ENCODE results near the gene RBM4.

Gene RBM4

GRCh38 chr11:66641834-66642233 is 3.3 kb downstream of the RBM4 start:
- Mint-ChIP-seq H3K27ac (ENCODE audit: low read depth) (peak overlapping the region; percentile 75), H3K9me3 (no peaks in the 10 kb centered on the region), H3K4me3 (peak overlapping the region; percentile 99), H3K27me3 (no peaks in the 10 kb centered on the region), H3K4me1 (peaks cover 87% of the 10 kb centered on the region), H3K36me3 (ENCODE audit: insufficient read depth) (peaks cover 90% of the 10 kb centered on the region)
- DNase-seq (ENCODE audit: low spot score in 2 of 2) (no peak), ATAC-seq (replicated peaks; ENCODE audit: extremely low read depth, poor library complexity, severe bottlenecking) (no peak)

GRCh38 chr11:66643745-66644437 is 5.4 kb downstream of the RBM4 start:
- H3K27me3 Mint-ChIP-seq, result no peaks in the 10 kb centered on the region
- peaks cover 91% of the 10 kb centered on the region for H3K4me1 Mint-ChIP-seq
- no peak for DNase-seq (ENCODE audit: low spot score in 2 of 2)
- H3K27ac Mint-ChIP-seq (ENCODE audit: low read depth), result peak overlapping the region; percentile 75
- H3K4me3 Mint-ChIP-seq, result peak overlapping the region; percentile 99
- no peak for ATAC-seq (replicated peaks; ENCODE audit: extremely low read depth, poor library complexity, severe bottlenecking)
- H3K36me3 Mint-ChIP-seq (ENCODE audit: insufficient read depth), result peaks cover 94% of the 10 kb centered on the region
- no peaks in the 10 kb centered on the region for H3K9me3 Mint-ChIP-seq

DNA sequence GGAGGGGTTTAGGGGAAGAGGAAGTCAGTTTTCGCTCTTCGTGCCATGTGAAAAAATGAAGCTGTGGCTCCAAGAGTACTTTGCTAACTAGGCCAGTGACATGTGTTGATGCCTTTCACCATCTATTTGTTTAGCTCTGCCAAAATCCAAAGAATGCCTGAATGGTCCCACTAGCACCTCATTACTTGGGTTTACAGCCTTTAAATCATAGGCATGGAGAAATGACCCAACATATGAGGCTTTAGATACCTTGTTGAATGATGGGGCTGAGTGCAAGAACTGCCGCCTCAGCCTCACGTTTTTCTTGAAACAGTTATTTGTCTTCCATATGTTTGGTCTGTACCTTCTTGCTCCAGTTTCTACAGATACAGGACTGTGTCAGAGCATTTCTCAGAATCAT is 8.3 kb downstream of the RBM4 start:
- H3K27ac Mint-ChIP-seq (ENCODE audit: low read depth), result peak overlapping the region; percentile 58
- ATAC-seq (replicated peaks; ENCODE audit: extremely low read depth, poor library complexity, severe bottlenecking) (no peak), DNase-seq (ENCODE audit: low spot score in 2 of 2) (no peak)
- H3K27me3 Mint-ChIP-seq, result no peaks in the 10 kb centered on the region
- H3K4me3 Mint-ChIP-seq, result no peak overlapping the region
- no peaks in the 10 kb centered on the region for H3K9me3 Mint-ChIP-seq
- peaks cover 66% of the 10 kb centered on the region for H3K4me1 Mint-ChIP-seq
- H3K36me3 Mint-ChIP-seq (ENCODE audit: insufficient read depth), result peaks cover 91% of the 10 kb centered on the region

GRCh38 chr11:66649903-66650302 is 11.4 kb downstream of the RBM4 start:
- DNase-seq (ENCODE audit: low spot score in 2 of 2), result no peak
- Mint-ChIP-seq H3K27ac (ENCODE audit: low read depth) (no peak overlapping the region), H3K9me3 (no peaks in the 10 kb centered on the region), H3K36me3 (ENCODE audit: insufficient read depth) (peaks cover 87% of the 10 kb centered on the region), H3K4me3 (no peak overlapping the region), H3K27me3 (no peaks in the 10 kb centered on the region), H3K4me1 (peaks cover 49% of the 10 kb centered on the region)
- no peak for ATAC-seq (replicated peaks; ENCODE audit: extremely low read depth, poor library complexity, severe bottlenecking)

DNA sequence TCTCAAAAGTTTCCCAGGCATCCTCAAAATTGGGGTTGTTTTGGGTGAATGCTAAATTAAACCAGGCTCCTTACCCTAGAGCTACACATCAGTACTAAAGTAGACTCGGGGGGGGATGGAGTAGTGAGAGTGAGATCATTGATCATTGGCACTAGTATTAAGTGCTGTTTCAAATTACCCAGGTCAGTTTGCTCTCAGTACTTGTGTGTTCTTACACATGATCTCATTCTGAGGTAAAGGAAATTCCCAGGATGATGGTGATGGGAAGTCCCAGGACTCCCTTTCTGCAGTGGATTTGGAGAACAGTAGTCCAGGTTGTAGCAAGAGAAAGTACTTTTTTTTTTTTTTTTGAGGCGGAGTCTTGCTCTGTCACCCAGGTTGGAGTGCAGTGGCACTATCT is 12.5 kb downstream of the RBM4 start:
- peaks cover 38% of the 10 kb centered on the region for H3K4me1 Mint-ChIP-seq
- no peak for ATAC-seq (replicated peaks; ENCODE audit: extremely low read depth, poor library complexity, severe bottlenecking)
- no peak overlapping the region for H3K4me3 Mint-ChIP-seq
- no peaks in the 10 kb centered on the region for H3K27me3 Mint-ChIP-seq
- DNase-seq (ENCODE audit: low spot score in 2 of 2), result no peak
- no peak overlapping the region for H3K27ac Mint-ChIP-seq (ENCODE audit: low read depth)
- no peaks in the 10 kb centered on the region for H3K9me3 Mint-ChIP-seq
- peaks cover 82% of the 10 kb centered on the region for H3K36me3 Mint-ChIP-seq (ENCODE audit: insufficient read depth)

- no peak overlapping the region for H3K4me3 Mint-ChIP-seq
- no peak for ATAC-seq (replicated peaks; ENCODE audit: extremely low read depth, poor library complexity, severe bottlenecking)
- H3K27ac Mint-ChIP-seq (ENCODE audit: low read depth), result peak overlapping the region; percentile 51
- H3K27me3 Mint-ChIP-seq, result no peaks in the 10 kb centered on the region
- H3K36me3 Mint-ChIP-seq (ENCODE audit: insufficient read depth), result peaks cover 72% of the 10 kb centered on the region
- DNase-seq (ENCODE audit: low spot score in 2 of 2), result no peak
- no peaks in the 10 kb centered on the region for H3K9me3 Mint-ChIP-seq
- H3K4me1 Mint-ChIP-seq, result peaks cover 24% of the 10 kb centered on the region
These were observed 14.1 kb downstream of the RBM4 start for GRCh38 chr11:66652651-66653050.

DNA sequence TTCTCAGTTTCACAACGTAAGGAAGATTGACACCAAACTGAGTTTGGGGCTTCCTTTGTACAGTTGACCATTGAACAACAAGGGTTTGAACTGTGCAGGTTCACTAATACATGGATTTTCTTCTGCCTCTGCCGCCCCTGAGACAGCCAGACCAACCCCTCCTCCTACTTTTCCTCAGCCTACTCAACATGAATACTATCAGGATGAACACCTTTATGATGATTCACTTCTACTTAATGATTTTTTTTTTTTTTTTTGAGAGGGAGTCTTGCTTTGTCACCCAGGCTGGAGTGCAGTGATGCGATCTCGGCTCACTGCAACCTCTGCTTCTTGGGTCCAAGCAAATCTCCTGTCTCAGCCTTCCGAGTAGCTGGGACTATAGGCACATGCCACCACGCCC is 14.6 kb downstream of the RBM4 start:
- peak overlapping the region; percentile 51 for H3K27ac Mint-ChIP-seq (ENCODE audit: low read depth)
- no peak for ATAC-seq (replicated peaks; ENCODE audit: extremely low read depth, poor library complexity, severe bottlenecking)
- peaks cover 72% of the 10 kb centered on the region for H3K36me3 Mint-ChIP-seq (ENCODE audit: insufficient read depth)
- peaks cover 24% of the 10 kb centered on the region for H3K4me1 Mint-ChIP-seq
- H3K27me3 Mint-ChIP-seq, result no peaks in the 10 kb centered on the region
- no peak overlapping the region for H3K4me3 Mint-ChIP-seq
- no peaks in the 10 kb centered on the region for H3K9me3 Mint-ChIP-seq
- no peak for DNase-seq (ENCODE audit: low spot score in 2 of 2)

DNA sequence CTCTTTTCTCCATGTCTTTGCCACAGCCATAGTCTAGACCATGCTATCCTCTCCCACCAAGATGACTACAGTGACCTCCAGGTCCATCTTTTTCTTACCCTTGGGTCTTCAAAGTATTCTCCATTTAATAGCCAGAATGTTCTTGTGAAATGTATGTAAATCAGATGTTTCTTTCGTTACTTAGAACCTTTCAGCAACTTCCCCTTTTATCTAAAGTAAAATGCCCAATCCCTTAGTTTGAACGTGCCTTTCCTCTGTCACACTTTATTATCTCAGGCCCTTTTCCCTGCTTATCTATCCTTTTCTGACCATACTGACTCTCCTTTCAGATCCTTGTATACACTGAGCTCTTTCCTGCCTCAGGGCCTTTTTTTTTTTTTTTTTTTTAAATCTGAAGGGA is 21.3 kb downstream of the RBM4 start:
- DNase-seq (ENCODE audit: low spot score in 2 of 2), result no peak
- no peak overlapping the region for H3K4me3 Mint-ChIP-seq
- peaks cover 56% of the 10 kb centered on the region for H3K36me3 Mint-ChIP-seq (ENCODE audit: insufficient read depth)
- ATAC-seq (replicated peaks; ENCODE audit: extremely low read depth, poor library complexity, severe bottlenecking), result no peak
- no peaks in the 10 kb centered on the region for H3K27me3 Mint-ChIP-seq
- H3K9me3 Mint-ChIP-seq, result no peaks in the 10 kb centered on the region
- H3K4me1 Mint-ChIP-seq, result peaks cover 17% of the 10 kb centered on the region
- peak overlapping the region; percentile 36 for H3K27ac Mint-ChIP-seq (ENCODE audit: low read depth)

DNA sequence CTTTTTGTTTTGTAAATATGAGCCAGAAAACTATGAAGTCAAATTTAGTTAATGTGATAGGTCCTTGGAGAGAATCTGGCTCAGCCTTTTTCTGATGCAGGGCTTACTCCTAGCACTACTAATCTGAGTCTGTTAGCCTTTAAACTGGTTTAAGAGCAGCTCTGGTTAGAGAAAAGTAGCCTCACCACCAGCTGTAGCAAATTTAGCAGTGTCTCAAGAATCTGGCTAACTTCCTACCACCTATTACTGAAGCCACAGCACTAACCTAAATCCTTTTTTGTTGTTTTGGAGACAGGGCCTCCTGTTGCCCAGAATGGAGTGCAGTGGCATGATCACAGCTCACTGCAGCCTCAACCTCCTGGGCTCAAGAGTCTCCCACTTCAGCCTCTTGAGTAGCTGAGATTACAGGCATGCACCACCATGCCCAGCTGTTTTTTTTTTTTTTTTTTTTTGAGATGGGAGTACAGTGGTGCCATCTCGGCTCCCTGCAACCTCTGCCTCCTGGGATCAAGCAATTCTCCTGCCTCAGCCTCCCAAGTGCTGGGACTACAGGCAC is 25.3 kb downstream of the RBM4 start:
- ATAC-seq (replicated peaks; ENCODE audit: extremely low read depth, poor library complexity, severe bottlenecking) (no peak), DNase-seq (ENCODE audit: low spot score in 2 of 2) (no peak)
- Mint-ChIP-seq H3K9me3 (no peaks in the 10 kb centered on the region), H3K27ac (ENCODE audit: low read depth) (no peak overlapping the region), H3K27me3 (no peaks in the 10 kb centered on the region), H3K36me3 (ENCODE audit: insufficient read depth) (peaks cover 62% of the 10 kb centered on the region), H3K4me3 (no peak overlapping the region), H3K4me1 (peaks cover 30% of the 10 kb centered on the region)

DNA sequence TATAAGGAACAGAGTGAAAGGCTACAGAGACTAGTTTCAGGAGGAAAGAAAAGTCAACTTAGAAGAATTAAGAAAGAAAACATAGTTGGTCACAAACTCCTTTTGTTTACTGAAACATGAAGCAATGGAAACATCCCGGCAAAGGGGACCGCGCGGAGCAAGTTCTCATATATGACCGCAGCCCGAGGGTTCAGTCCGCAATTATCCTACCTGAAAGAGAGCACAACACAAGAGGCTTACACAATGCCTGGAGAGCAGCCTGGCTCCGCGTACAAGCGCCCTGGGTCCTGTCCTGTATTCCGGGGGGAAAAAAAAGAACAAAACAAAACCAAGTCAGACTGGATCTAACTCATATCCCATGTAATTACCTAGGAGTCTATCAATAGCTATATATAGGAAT is 26.9 kb downstream of the RBM4 start:
- DNase-seq (ENCODE audit: low spot score in 2 of 2) (no peak), ATAC-seq (replicated peaks; ENCODE audit: extremely low read depth, poor library complexity, severe bottlenecking) (no peak)
- Mint-ChIP-seq H3K9me3 (no peaks in the 10 kb centered on the region), H3K27ac (ENCODE audit: low read depth) (no peak overlapping the region), H3K4me1 (peaks cover 29% of the 10 kb centered on the region), H3K36me3 (ENCODE audit: insufficient read depth) (peaks cover 58% of the 10 kb centered on the region), H3K4me3 (no peak overlapping the region), H3K27me3 (no peaks in the 10 kb centered on the region)

DNA sequence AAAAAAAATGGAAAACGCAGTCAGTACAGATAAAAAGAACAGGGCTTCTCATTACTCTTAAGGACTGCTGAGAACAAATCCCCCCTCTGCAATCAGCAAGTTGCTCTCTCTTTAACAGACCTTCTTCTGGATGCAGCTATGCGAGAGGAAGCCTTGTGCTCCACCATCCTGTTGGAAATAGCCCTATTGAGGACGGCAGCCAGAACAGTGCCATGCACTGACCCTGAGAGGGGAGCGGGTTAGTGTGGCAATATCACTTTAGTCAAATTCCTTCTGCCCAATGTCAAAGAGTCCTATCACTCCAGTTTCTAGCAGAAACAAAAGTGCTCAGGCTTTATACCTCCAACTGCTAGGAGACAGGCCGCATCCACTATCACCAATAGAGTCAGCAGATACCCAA is 32.3 kb downstream of the RBM4 start:
- H3K4me3 Mint-ChIP-seq, result no peak overlapping the region
- DNase-seq (ENCODE audit: low spot score in 2 of 2) (no peak), ATAC-seq (replicated peaks; ENCODE audit: extremely low read depth, poor library complexity, severe bottlenecking) (no peak)
- H3K4me1 Mint-ChIP-seq, result peaks cover 40% of the 10 kb centered on the region
- H3K27me3 Mint-ChIP-seq, result no peaks in the 10 kb centered on the region
- H3K36me3 Mint-ChIP-seq (ENCODE audit: insufficient read depth), result peaks cover 33% of the 10 kb centered on the region
- H3K27ac Mint-ChIP-seq (ENCODE audit: low read depth), result no peak overlapping the region
- H3K9me3 Mint-ChIP-seq, result no peaks in the 10 kb centered on the region

DNA sequence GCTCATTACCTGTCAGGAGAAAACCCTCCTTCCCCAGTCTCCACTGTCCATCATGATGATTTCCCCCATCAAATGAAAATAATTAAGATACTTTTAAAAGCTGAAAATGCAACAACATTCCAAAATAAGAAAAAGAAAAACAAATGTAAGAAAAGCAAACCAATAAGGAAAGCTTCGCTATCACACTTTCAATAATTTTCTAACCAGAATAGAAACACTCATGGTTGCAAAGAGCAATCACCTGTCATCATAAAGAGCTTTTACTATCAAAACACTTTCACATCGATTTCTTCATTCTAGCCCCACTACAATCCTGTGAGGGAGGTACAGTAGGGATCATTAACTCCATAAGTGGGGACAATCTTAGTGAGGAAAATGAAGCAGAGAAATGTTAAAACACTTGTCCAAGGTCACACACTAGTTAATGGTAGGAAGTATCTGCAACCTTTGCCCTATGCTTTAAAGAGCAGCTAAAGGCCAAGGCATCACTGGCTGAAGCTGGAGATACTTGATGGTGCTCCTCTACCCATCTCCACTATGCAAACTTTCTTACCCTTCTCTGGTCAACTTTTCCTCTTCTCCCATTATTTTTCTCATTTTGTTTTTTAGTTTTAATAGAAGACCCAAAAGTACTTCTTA is 36.6 kb downstream of the RBM4 start:
- Mint-ChIP-seq H3K27me3 (no peaks in the 10 kb centered on the region), H3K4me1 (peaks cover 43% of the 10 kb centered on the region), H3K9me3 (no peaks in the 10 kb centered on the region), H3K4me3 (no peak overlapping the region), H3K27ac (ENCODE audit: low read depth) (no peak overlapping the region), H3K36me3 (ENCODE audit: insufficient read depth) (peaks cover 17% of the 10 kb centered on the region)
- no peak for ATAC-seq (replicated peaks; ENCODE audit: extremely low read depth, poor library complexity, severe bottlenecking)
- DNase-seq (ENCODE audit: low spot score in 2 of 2), result no peak

- Mint-ChIP-seq H3K36me3 (ENCODE audit: insufficient read depth) (peaks cover 15% of the 10 kb centered on the region), H3K4me1 (peaks cover 43% of the 10 kb centered on the region), H3K27me3 (no peaks in the 10 kb centered on the region), H3K9me3 (no peaks in the 10 kb centered on the region), H3K4me3 (peak overlapping the region; percentile 98), H3K27ac (ENCODE audit: low read depth) (peak overlapping the region; percentile 99)
- DNase-seq (ENCODE audit: low spot score in 2 of 2), result no peak
- ATAC-seq (replicated peaks; ENCODE audit: extremely low read depth, poor library complexity, severe bottlenecking), result no peak
These were observed 37.9 kb downstream of the RBM4 start for GRCh38 chr11:66676282-66676919.
